Mesendoderm (in vitro differentiated cells): ENCODE results near the gene ITPRIP.

Experiments
- DNase-seq: peaks from one replicate; pipeline ENCODE4 v3.0.0; 2013
- H2AK5ac ChIP-seq: 2 replicates; pipeline ENCODE4 v1.6.1; 2013; ENCODE audit warnings: low read length, inconsistent platforms
- H2BK120ac ChIP-seq: 2 replicates; pipeline ENCODE4 v1.6.1; 2013; ENCODE audit warnings: low read depth, mild to moderate bottlenecking, low read length, moderate library complexity, mixed read lengths
- H2BK15ac ChIP-seq: replicated peaks from 2 replicates; pipeline ENCODE4 v1.6.1; 2013; ENCODE audit warnings: low read depth, mild to moderate bottlenecking, moderate library complexity
- H2BK5ac ChIP-seq: 2 replicates; pipeline ENCODE4 v1.6.1; 2013; ENCODE audit warnings: low read length, inconsistent platforms
- H3K18ac ChIP-seq: 2 replicates; pipeline ENCODE4 v1.6.1; 2013; ENCODE audit warnings: mild to moderate bottlenecking, low read length, mixed read lengths
- H3K23ac ChIP-seq: one replicate; pipeline ENCODE4 v1.6.1; 2013; ENCODE audit warnings: low read length
- H3K27ac ChIP-seq: 2 replicates; pipeline ENCODE4 v1.5.1; 2013; ENCODE audit warnings: low read depth, mild to moderate bottlenecking, inconsistent platforms, low read length, moderate library complexity
- H3K27me3 ChIP-seq: 2 replicates; pipeline ENCODE4 v1.6.1; 2013; ENCODE audit warnings: low read length, control low read depth, mild to moderate bottlenecking, inconsistent platforms; ENCODE audit not compliant: insufficient read depth, poor library complexity
- H3K36me3 ChIP-seq: 2 replicates; pipeline ENCODE4 v1.6.1; 2013; ENCODE audit warnings: low read length, inconsistent platforms; ENCODE audit not compliant: control insufficient read depth, insufficient read depth
- H3K4ac ChIP-seq: one replicate; pipeline ENCODE4 v1.6.1; 2013; ENCODE audit warnings: low read depth, mild to moderate bottlenecking, low read length, moderate library complexity
- H3K4me1 ChIP-seq: 2 replicates; pipeline ENCODE4 v1.6.1; 2013; ENCODE audit warnings: low read depth, low read length, inconsistent platforms; ENCODE audit not compliant: control insufficient read depth
- H3K4me2 ChIP-seq: 2 replicates; pipeline ENCODE4 v1.6.1; 2013; ENCODE audit warnings: low read length
- H3K4me3 ChIP-seq: 2 replicates; pipeline ENCODE4 v1.5.1; 2013; ENCODE audit warnings: mild to moderate bottlenecking, low read length
- H3K56ac ChIP-seq: one replicate; pipeline ENCODE4 v1.6.1; 2013; ENCODE audit warnings: low read length
- H3K79me1 ChIP-seq: 2 replicates; pipeline ENCODE4 v1.6.1; 2013; ENCODE audit warnings: low read length, inconsistent platforms
- H3K79me2 ChIP-seq: 2 replicates; pipeline ENCODE4 v1.6.1; 2013; ENCODE audit warnings: mild to moderate bottlenecking, low read length; ENCODE audit not compliant: control insufficient read depth, insufficient read depth
- H3K9ac ChIP-seq: 2 replicates; pipeline ENCODE4 v1.6.1; 2013; ENCODE audit warnings: low read length, inconsistent platforms
- H4K5ac ChIP-seq: one replicate; pipeline ENCODE4 v1.6.1; 2013; ENCODE audit warnings: low read length
- H4K8ac ChIP-seq: one replicate; pipeline ENCODE4 v1.6.1; 2013; ENCODE audit warnings: low read depth, mild to moderate bottlenecking, control low read depth, low read length, moderate library complexity
- WGBS: extraction: QIAGEN DNeasy Blood & Tissue Kit; methylation state at CpG from one replicate; pipeline ENCODE4 v1.1.7; 2013; ENCODE audit warnings: low lambda C conversion rate, missing lambda C conversion rate; ENCODE audit not compliant: insufficient coverage; ENCODE audit errors: extremely low coverage; 5-methylcytosine and 5-hydroxymethylcytosine counted together

Gene ITPRIP

GRCh38 chr10:104317726-104318299 is 20.5 kb downstream of the ITPRIP start:
- H2BK5ac ChIP-seq = peak overlapping the region; percentile 54
- H3K4me3 ChIP-seq = no peak overlapping the region
- H2AK5ac ChIP-seq = no peak overlapping the region
- H3K79me1 ChIP-seq = peaks cover 50% of the 10 kb centered on the region
- no peak overlapping the region for H4K8ac ChIP-seq
- peak overlapping the region; percentile 40 for H3K56ac ChIP-seq
- H4K5ac ChIP-seq = no peak overlapping the region
- H3K4ac ChIP-seq = no peak overlapping the region
- peaks cover 15% of the 10 kb centered on the region for H3K4me1 ChIP-seq
- WGBS = no CpG with 5 or more reads among the region's 7 CpGs
- H3K9ac ChIP-seq = no peak overlapping the region
- H3K4me2 ChIP-seq = no peak overlapping the region
- peak overlapping the region; percentile 20 for H3K23ac ChIP-seq
- H3K27ac ChIP-seq = peak overlapping the region; percentile 25
- peaks cover 11% of the 10 kb centered on the region for H3K36me3 ChIP-seq
- no peak overlapping the region for H2BK120ac ChIP-seq
- DNase-seq = no peak
- no peaks in the 10 kb centered on the region for H3K27me3 ChIP-seq
- no peak overlapping the region for H3K18ac ChIP-seq
- H3K79me2 ChIP-seq = peaks cover 77% of the 10 kb centered on the region
- H2BK15ac ChIP-seq = no peak overlapping the region

GRCh38 chr10:104317269-104317710 is 21.0 kb downstream of the ITPRIP start:
- Histone ChIP-seq H3K27ac (peak overlapping the region; percentile 25), H2AK5ac (no peak overlapping the region), H3K18ac (no peak overlapping the region), H4K5ac (no peak overlapping the region), H2BK120ac (no peak overlapping the region), H2BK5ac (no peak overlapping the region), H3K4me1 (peaks cover 15% of the 10 kb centered on the region), H3K79me1 (peaks cover 55% of the 10 kb centered on the region), H3K4me2 (no peak overlapping the region), H3K23ac (no peak overlapping the region), H3K4ac (no peak overlapping the region), H2BK15ac (no peak overlapping the region), H3K56ac (no peak overlapping the region), H4K8ac (no peak overlapping the region), H3K9ac (no peak overlapping the region), H3K4me3 (no peak overlapping the region), H3K79me2 (peaks cover 72% of the 10 kb centered on the region), H3K36me3 (peaks cover 11% of the 10 kb centered on the region), H3K27me3 (no peaks in the 10 kb centered on the region)
- peak; percentile 90 for DNase-seq
- WGBS = no CpG with 5 or more reads among the region's 6 CpGs

GRCh38 chr10:104316321-104317099 is 21.8 kb downstream of the ITPRIP start:
- Histone ChIP-seq H3K79me2 (peaks cover 64% of the 10 kb centered on the region), H3K9ac (peak overlapping the region; percentile 17), H3K27me3 (no peaks in the 10 kb centered on the region), H3K4ac (no peak overlapping the region), H4K8ac (no peak overlapping the region), H2BK5ac (no peak overlapping the region), H3K4me2 (no peak overlapping the region), H3K79me1 (peaks cover 49% of the 10 kb centered on the region), H2AK5ac (no peak overlapping the region), H3K23ac (no peak overlapping the region), H2BK120ac (no peak overlapping the region), H3K4me1 (peaks cover 13% of the 10 kb centered on the region), H3K56ac (peak overlapping the region; percentile 12), H3K4me3 (no peak overlapping the region), H3K27ac (no peak overlapping the region), H3K18ac (no peak overlapping the region), H4K5ac (no peak overlapping the region), H3K36me3 (peaks cover 11% of the 10 kb centered on the region), H2BK15ac (no peak overlapping the region)
- WGBS = no CpG with 5 or more reads among the region's 9 CpGs
- DNase-seq = peak; percentile 56

- H2BK15ac ChIP-seq = no peak overlapping the region
- H2BK120ac ChIP-seq = no peak overlapping the region
- H4K8ac ChIP-seq = no peak overlapping the region
- H4K5ac ChIP-seq = no peak overlapping the region
- H2BK5ac ChIP-seq = no peak overlapping the region
- H3K36me3 ChIP-seq = peaks cover 11% of the 10 kb centered on the region
- no peak overlapping the region for H3K9ac ChIP-seq
- H3K4ac ChIP-seq = no peak overlapping the region
- H3K4me1 ChIP-seq = peaks cover 13% of the 10 kb centered on the region
- H3K18ac ChIP-seq = no peak overlapping the region
- H3K4me2 ChIP-seq = no peak overlapping the region
- no peak for DNase-seq
- WGBS = no CpG with 5 or more reads among the region's 22 CpGs
- no peak overlapping the region for H3K4me3 ChIP-seq
- no peak overlapping the region for H3K27ac ChIP-seq
- H3K79me2 ChIP-seq = peaks cover 54% of the 10 kb centered on the region
- H2AK5ac ChIP-seq = no peak overlapping the region
- no peak overlapping the region for H3K56ac ChIP-seq
- H3K79me1 ChIP-seq = peaks cover 48% of the 10 kb centered on the region
- no peaks in the 10 kb centered on the region for H3K27me3 ChIP-seq
- no peak overlapping the region for H3K23ac ChIP-seq
Observed at GRCh38 chr10:104315486-104315921, 22.8 kb downstream of the ITPRIP start.

- Histone ChIP-seq H2BK120ac (no peak overlapping the region), H2AK5ac (no peak overlapping the region), H3K56ac (no peak overlapping the region), H3K4me1 (peaks cover 13% of the 10 kb centered on the region), H3K4me2 (no peak overlapping the region), H4K5ac (no peak overlapping the region), H3K27ac (no peak overlapping the region), H2BK5ac (no peak overlapping the region), H3K4ac (no peak overlapping the region), H3K79me2 (peaks cover 49% of the 10 kb centered on the region), H3K79me1 (peaks cover 47% of the 10 kb centered on the region), H4K8ac (no peak overlapping the region), H3K9ac (no peak overlapping the region), H3K18ac (no peak overlapping the region), H3K36me3 (peaks cover 11% of the 10 kb centered on the region), H3K4me3 (no peak overlapping the region), H3K23ac (no peak overlapping the region), H3K27me3 (no peaks in the 10 kb centered on the region), H2BK15ac (no peak overlapping the region)
- no peak for DNase-seq
- no CpG with 5 or more reads among the region's 43 CpGs for WGBS
Observed at GRCh38 chr10:104314591-104315485, 23.4 kb downstream of the ITPRIP start.
